GM12874 (cell line): Measurements from ENCODE around the gene TMEM43.

Experiments used
- CTCF ChIP-seq: IDR thresholded peaks from 2 replicates; pipeline ENCODE4 v1.5.1; 2011; ENCODE audit warnings: low read depth, mild to moderate bottlenecking, control low read depth, low read length, moderate library complexity; ENCODE audit not compliant: insufficient read depth

The TMEM43 gene

GRCh38 chr3:14124615-14125192 lies at the start of gene TMEM43, which contains the start of gene CHCHD4:
Gene TMEM43, plus strand, starts transcription at chr3:14125052. Its CDS starts 142 bp downstream, at chr3:14125194.
Gene CHCHD4, minus strand, starts transcription at chr3:14124870. Its CDS starts 194 bp downstream, at chr3:14124676.
- no peak for TF ChIP-seq CTCF

GRCh38 chr3:14077310-14077709 lies 47.5 kb upstream of the TMEM43 start:
- no peak for TF ChIP-seq CTCF

GRCh38 chr3:14082108-14082657 lies 42.7 kb upstream of the TMEM43 start:
- TF ChIP-seq CTCF = no peak

GRCh38 chr3:14092464-14092863 lies 32.4 kb upstream of the TMEM43 start:
- no peak for TF ChIP-seq CTCF

GRCh38 chr3:14093831-14094230 lies 31.0 kb upstream of the TMEM43 start:
- TF ChIP-seq CTCF = no peak

GRCh38 chr3:14096742-14097141 lies 28.1 kb upstream of the TMEM43 start:
- no peak for TF ChIP-seq CTCF

GRCh38 chr3:14097616-14098391 lies 27.0 kb upstream of the TMEM43 start:
- no peak for TF ChIP-seq CTCF
